Transverse colon (tissue), 4 donors: ENCODE data around the gene ATF3.

Experiments
- CTCF ChIP-seq, 5 experiments: fragments of 200-600 bp in 3 of 5; fragments of 450-650 bp in 2 of 5; sonication (generic) in 3 of 5; IDR thresholded peaks; 1 replicate in 2 of 5; 2 replicates in 3 of 5; pipeline ENCODE4 v1.5.1; 2016 to 2017; ENCODE audit warnings: antibody characterized with exemption in 5 of 5, inconsistent platforms in 3 of 5, mild to moderate bottlenecking in 2 of 5, moderate library complexity in 1 of 5
- POLR2A ChIP-seq: fragments of 450-650 bp; IDR thresholded peaks from one replicate; pipeline ENCODE4 v1.6.1; 2016; ENCODE audit warnings: antibody characterized with exemption, mild to moderate bottlenecking, moderate library complexity
- POLR2AphosphoS5 ChIP-seq, 3 donors: sonication (generic); formaldehyde crosslinking; IDR thresholded peaks; one replicate each; pipeline ENCODE4 v1.6.1; 2016; ENCODE audit warnings: antibody characterized with exemption in 3 of 3

- TF ChIP-seq CTCF (IDR thresholded peaks at IDR 0.05): no peak
- no peak for TF ChIP-seq POLR2AphosphoS5 (IDR thresholded peaks at IDR 0.05)
- no peak for TF ChIP-seq POLR2A
Observed at GRCh38 chr1:212597487-212597886, 11.1 kb upstream of the ATF3 start.
